Loucy (cell line): ENCODE data around the gene TOR4A.

ENCODE experiments used
- H2AFZ ChIP-seq: fragments of 200-600 bp; sonication (generic); 2 replicates; pipeline ENCODE4 v1.6.0; 2016; ENCODE audit warnings: antibody characterized with exemption, mild to moderate bottlenecking, low read length, moderate library complexity
- H3F3A ChIP-seq: fragments of 200-600 bp; 2 replicates; pipeline ENCODE4 v1.6.0; 2016; ENCODE audit warnings: antibody characterized with exemption, low read depth, mild to moderate bottlenecking
- H3K27me3 ChIP-seq: fragments of 200-600 bp; sonication (generic); 2 replicates; pipeline ENCODE4 v1.6.1; 2014; ENCODE audit warnings: low read length, mild to moderate bottlenecking; ENCODE audit not compliant: insufficient read depth, poor library complexity, severe bottlenecking
- H3K36me3 ChIP-seq: fragments of 200-600 bp; sonication (generic); 2 replicates; pipeline ENCODE4 v1.6.1; 2016; ENCODE audit warnings: low read length; ENCODE audit not compliant: insufficient read depth
- H3K4me1 ChIP-seq: fragments of 200-600 bp; sonication (generic); 2 replicates; pipeline ENCODE4 v1.5.1; 2014; ENCODE audit warnings: low read length, mild to moderate bottlenecking; ENCODE audit not compliant: insufficient read depth, poor library complexity, severe bottlenecking
- H3K4me2 ChIP-seq: fragments of 200-600 bp; sonication (generic); 2 replicates; pipeline ENCODE4 v1.6.0; 2014; ENCODE audit warnings: antibody characterized with exemption, low read length, low read depth, mild to moderate bottlenecking; ENCODE audit not compliant: poor library complexity, severe bottlenecking
- H3K4me3 ChIP-seq: fragments of 200-600 bp; sonication (generic); 2 replicates; pipeline ENCODE4 v1.5.1; 2014; ENCODE audit warnings: low read length, mild to moderate bottlenecking, mixed read lengths; ENCODE audit not compliant: poor library complexity, severe bottlenecking
- H3K79me2 ChIP-seq: fragments of 200-600 bp; sonication (generic); 2 replicates; pipeline ENCODE4 v1.6.1; 2014; ENCODE audit warnings: low read length; ENCODE audit not compliant: insufficient read depth
- H3K9ac ChIP-seq: fragments of 200-600 bp; sonication (generic); 2 replicates; pipeline ENCODE4 v1.6.0; 2014; ENCODE audit warnings: mild to moderate bottlenecking, low read depth, low read length, moderate library complexity; ENCODE audit not compliant: poor library complexity, severe bottlenecking
- H3K9me2 ChIP-seq: fragments of 200-600 bp; sonication (generic); replicated peaks from 2 replicates; pipeline ENCODE4 v1.6.1; 2016; ENCODE audit warnings: low read depth, low read length, mixed read lengths
- H3K9me3 ChIP-seq: fragments of 200-600 bp; sonication (generic); 2 replicates; pipeline ENCODE4 v1.6.1; 2014; ENCODE audit warnings: mild to moderate bottlenecking, antibody characterized with exemption, low read length, low read depth; ENCODE audit not compliant: insufficient read depth
- H4K20me1 ChIP-seq: fragments of 200-600 bp; sonication (generic); 2 replicates; pipeline ENCODE4 v1.6.0; 2014; ENCODE audit warnings: antibody characterized with exemption, low read length, mild to moderate bottlenecking; ENCODE audit not compliant: insufficient read depth, poor library complexity, severe bottlenecking
- CTCF ChIP-seq: fragments of 200-600 bp; sonication (generic); conservative IDR thresholded peaks from 2 replicates; pipeline ENCODE4 v1.5.1; 2014; ENCODE audit warnings: mild to moderate bottlenecking, antibody characterized with exemption, low read length
- EZH2phosphoT487 ChIP-seq: fragments of 200-600 bp; IDR thresholded peaks from 2 replicates; pipeline ENCODE4 v1.6.1; 2018; ENCODE audit warnings: antibody characterized with exemption, mild to moderate bottlenecking, moderate library complexity, borderline replicate concordance

The TOR4A gene

GRCh38 chr9:137295238-137295811, 17.8 kb downstream of the TOR4A start:
- H4K20me1 ChIP-seq, result no peaks in the 10 kb centered on the region
- H3K4me2 ChIP-seq, result no peak overlapping the region
- TF ChIP-seq EZH2phosphoT487, result no peak
- no peak for TF ChIP-seq CTCF
- no peak overlapping the region for H3K9ac ChIP-seq
- no peaks in the 10 kb centered on the region for H3K4me1 ChIP-seq
- no peaks in the 10 kb centered on the region for H3F3A ChIP-seq
- no peaks in the 10 kb centered on the region for H3K36me3 ChIP-seq
- H3K9me2 ChIP-seq, result no peaks in the 10 kb centered on the region
- H3K9me3 ChIP-seq, result no peaks in the 10 kb centered on the region
- no peaks in the 10 kb centered on the region for H3K27me3 ChIP-seq
- H3K79me2 ChIP-seq, result no peaks in the 10 kb centered on the region
- no peak overlapping the region for H2AFZ ChIP-seq
- no peak overlapping the region for H3K4me3 ChIP-seq

DNA sequence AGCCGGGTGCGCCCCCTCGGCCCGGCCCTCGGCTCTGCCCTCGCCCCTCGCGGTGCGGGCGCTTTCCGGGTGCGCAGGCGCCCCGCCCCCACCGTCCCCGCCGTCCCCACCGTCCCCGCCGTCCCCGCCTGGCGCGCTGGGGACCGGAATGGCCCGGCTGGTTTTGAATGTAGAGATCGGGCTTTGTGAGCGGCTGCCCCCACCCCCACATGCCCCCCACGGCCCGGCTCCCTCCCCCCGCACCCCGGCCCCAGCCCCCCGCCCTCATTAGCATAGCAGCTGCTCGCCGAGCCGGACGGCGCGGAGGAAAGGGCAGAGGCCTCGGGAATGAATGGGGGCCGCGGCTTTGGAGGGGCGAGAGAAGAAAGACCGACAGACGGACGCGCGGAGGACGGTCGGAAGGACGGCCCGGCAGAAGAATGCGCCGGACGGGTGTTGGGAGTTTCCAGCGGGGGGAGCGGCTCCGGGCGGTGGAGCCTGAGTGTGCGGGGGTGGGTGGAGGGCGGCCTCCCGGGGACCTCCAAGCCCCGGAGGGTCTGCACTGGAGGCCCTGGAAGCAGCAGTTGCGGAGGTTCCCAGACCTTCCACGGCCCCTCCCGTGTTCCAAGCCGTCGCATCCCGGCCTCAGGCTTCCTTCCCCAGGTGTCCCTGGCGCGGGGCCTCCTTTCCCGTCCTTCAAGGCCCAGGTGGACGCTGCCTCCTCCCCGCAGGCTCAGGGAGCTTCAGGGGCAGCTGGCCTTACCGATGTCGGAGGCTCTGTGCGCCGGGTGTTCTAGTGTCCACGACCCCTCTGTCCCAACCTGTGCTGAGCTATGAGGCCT, 18.5 kb downstream of the TOR4A start:
- H4K20me1 ChIP-seq, result no peaks in the 10 kb centered on the region
- H3K27me3 ChIP-seq, result no peaks in the 10 kb centered on the region
- H3K9me3 ChIP-seq, result no peaks in the 10 kb centered on the region
- H3K4me1 ChIP-seq, result no peaks in the 10 kb centered on the region
- no peaks in the 10 kb centered on the region for H3K9me2 ChIP-seq
- no peaks in the 10 kb centered on the region for H3F3A ChIP-seq
- no peak overlapping the region for H3K4me2 ChIP-seq
- H3K9ac ChIP-seq, result no peak overlapping the region
- TF ChIP-seq CTCF, result no peak
- no peak for TF ChIP-seq EZH2phosphoT487
- H3K36me3 ChIP-seq, result no peaks in the 10 kb centered on the region
- H3K4me3 ChIP-seq, result no peak overlapping the region
- H2AFZ ChIP-seq, result no peak overlapping the region
- H3K79me2 ChIP-seq, result no peaks in the 10 kb centered on the region

- no peak overlapping the region for H3K4me3 ChIP-seq
- H3K4me2 ChIP-seq, result no peak overlapping the region
- H3K9me2 ChIP-seq, result no peaks in the 10 kb centered on the region
- H3K9ac ChIP-seq, result no peak overlapping the region
- H3F3A ChIP-seq, result no peaks in the 10 kb centered on the region
- H3K27me3 ChIP-seq, result no peaks in the 10 kb centered on the region
- H2AFZ ChIP-seq, result no peak overlapping the region
- TF ChIP-seq EZH2phosphoT487 (no peak), CTCF (no peak)
- no peaks in the 10 kb centered on the region for H4K20me1 ChIP-seq
- no peaks in the 10 kb centered on the region for H3K9me3 ChIP-seq
- H3K79me2 ChIP-seq, result no peaks in the 10 kb centered on the region
- no peaks in the 10 kb centered on the region for H3K4me1 ChIP-seq
- no peaks in the 10 kb centered on the region for H3K36me3 ChIP-seq
Measured at GRCh38 chr9:137296670-137297664, 19.4 kb downstream of the TOR4A start.
